ENCODE results near the gene RPL12.

The RPL12 gene

GRCh38 chr9:127424676-127424999 is 26.6 kb downstream of the RPL12 start:
- DNase-seq (ENCODE audit: insufficient read length, low spot score) = no peak

GRCh38 chr9:127423934-127424675 is 27.1 kb downstream of the RPL12 start, which contains the start of gene ZNF79:
TSS of gene ZNF79 (plus strand) at chr9:127424382. CDS start at chr9:127424788, 406 bp downstream.
- FAIRE-seq = peak; percentile 92
- TF ChIP-seq POLR2AphosphoS5 (IDR thresholded peaks at IDR 0.05; ENCODE audit: low read depth, low read length) (peak; percentile 93), SPI1 (IDR thresholded peaks at IDR 0.05; ENCODE audit: low read depth, low read length) (no peak), POU2F2 (IDR thresholded peaks at IDR 0.05; ENCODE audit: low read depth, low read length) (no peak), PAX5 (IDR thresholded peaks at IDR 0.05; ENCODE audit: insufficient read depth, low read length, severe bottlenecking) (no peak), TAF1 (IDR thresholded peaks at IDR 0.05; ENCODE audit: low read depth, low read length) (peak; percentile 57), POLR2A (IDR thresholded peaks at IDR 0.05; ENCODE audit: low read depth, low read length) (peak; percentile 89)
- peak; percentile 94 for DNase-seq (ENCODE audit: insufficient read length, low spot score)

More at GRCh38 chr9:127424676-127424999, 26.6 kb downstream of the RPL12 start:
- TF ChIP-seq POLR2A (IDR thresholded peaks at IDR 0.05; ENCODE audit: low read depth, low read length) = no peak
- no peak for TF ChIP-seq POLR2AphosphoS5 (IDR thresholded peaks at IDR 0.05; ENCODE audit: low read depth, low read length)
- TF ChIP-seq POU2F2 (IDR thresholded peaks at IDR 0.05; ENCODE audit: low read depth, low read length) = no peak
- TF ChIP-seq PAX5 (IDR thresholded peaks at IDR 0.05; ENCODE audit: insufficient read depth, low read length, severe bottlenecking) = no peak
- no peak for TF ChIP-seq TAF1 (IDR thresholded peaks at IDR 0.05; ENCODE audit: low read depth, low read length)
- TF ChIP-seq SPI1 (IDR thresholded peaks at IDR 0.05; ENCODE audit: low read depth, low read length) = no peak
- no peak for FAIRE-seq

GRCh38 chr9:127423476-127423933 is 27.7 kb downstream of the RPL12 start:
- DNase-seq (ENCODE audit: insufficient read length, low spot score) (no peak), FAIRE-seq (no peak)
- no peak for TF ChIP-seq TAF1 (IDR thresholded peaks at IDR 0.05; ENCODE audit: low read depth, low read length)

GRCh38 chr9:127422787-127423186 is 28.4 kb downstream of the RPL12 start:
- TF ChIP-seq TAF1 (IDR thresholded peaks at IDR 0.05; ENCODE audit: low read depth, low read length) (no peak), SPI1 (IDR thresholded peaks at IDR 0.05; ENCODE audit: low read depth, low read length) (no peak), POLR2AphosphoS5 (IDR thresholded peaks at IDR 0.05; ENCODE audit: low read depth, low read length) (no peak), PAX5 (IDR thresholded peaks at IDR 0.05; ENCODE audit: insufficient read depth, low read length, severe bottlenecking) (no peak), POLR2A (IDR thresholded peaks at IDR 0.05; ENCODE audit: low read depth, low read length) (no peak), POU2F2 (IDR thresholded peaks at IDR 0.05; ENCODE audit: low read depth, low read length) (no peak)
- no peak for DNase-seq (ENCODE audit: insufficient read length, low spot score)
- FAIRE-seq = no peak

- TF ChIP-seq POLR2AphosphoS5 (IDR thresholded peaks at IDR 0.05; ENCODE audit: low read depth, low read length) (no peak), PAX5 (IDR thresholded peaks at IDR 0.05; ENCODE audit: insufficient read depth, low read length, severe bottlenecking) (no peak), POU2F2 (IDR thresholded peaks at IDR 0.05; ENCODE audit: low read depth, low read length) (no peak), TAF1 (IDR thresholded peaks at IDR 0.05; ENCODE audit: low read depth, low read length) (no peak), POLR2A (IDR thresholded peaks at IDR 0.05; ENCODE audit: low read depth, low read length) (no peak), SPI1 (IDR thresholded peaks at IDR 0.05; ENCODE audit: low read depth, low read length) (no peak)
- no peak for FAIRE-seq
- DNase-seq (ENCODE audit: insufficient read length, low spot score) = no peak
These were observed 28.9 kb downstream of the RPL12 start for GRCh38 chr9:127422133-127422782.

GRCh38 chr9:127421057-127421456 is 30.1 kb downstream of the RPL12 start:
- TF ChIP-seq SPI1 (IDR thresholded peaks at IDR 0.05; ENCODE audit: low read depth, low read length) (no peak), POU2F2 (IDR thresholded peaks at IDR 0.05; ENCODE audit: low read depth, low read length) (no peak), PAX5 (IDR thresholded peaks at IDR 0.05; ENCODE audit: insufficient read depth, low read length, severe bottlenecking) (no peak), POLR2AphosphoS5 (IDR thresholded peaks at IDR 0.05; ENCODE audit: low read depth, low read length) (no peak), TAF1 (IDR thresholded peaks at IDR 0.05; ENCODE audit: low read depth, low read length) (no peak), POLR2A (IDR thresholded peaks at IDR 0.05; ENCODE audit: low read depth, low read length) (no peak)
- FAIRE-seq (no peak), DNase-seq (ENCODE audit: insufficient read length, low spot score) (no peak)

GRCh38 chr9:127419348-127419747 is 31.9 kb downstream of the RPL12 start:
- no peak for FAIRE-seq
- DNase-seq (ENCODE audit: insufficient read length, low spot score) = no peak
- TF ChIP-seq TAF1 (IDR thresholded peaks at IDR 0.05; ENCODE audit: low read depth, low read length) (no peak), POLR2A (IDR thresholded peaks at IDR 0.05; ENCODE audit: low read depth, low read length) (no peak), SPI1 (IDR thresholded peaks at IDR 0.05; ENCODE audit: low read depth, low read length) (no peak)

- FAIRE-seq (no peak), DNase-seq (ENCODE audit: insufficient read length, low spot score) (peak; percentile 53)
- TF ChIP-seq POLR2A (IDR thresholded peaks at IDR 0.05; ENCODE audit: low read depth, low read length) = no peak
- TF ChIP-seq TAF1 (IDR thresholded peaks at IDR 0.05; ENCODE audit: low read depth, low read length) = no peak
- no peak for TF ChIP-seq PAX5 (IDR thresholded peaks at IDR 0.05; ENCODE audit: insufficient read depth, low read length, severe bottlenecking)
- no peak for TF ChIP-seq POU2F2 (IDR thresholded peaks at IDR 0.05; ENCODE audit: low read depth, low read length)
- no peak for TF ChIP-seq SPI1 (IDR thresholded peaks at IDR 0.05; ENCODE audit: low read depth, low read length)
- no peak for TF ChIP-seq POLR2AphosphoS5 (IDR thresholded peaks at IDR 0.05; ENCODE audit: low read depth, low read length)
These were observed 33.2 kb downstream of the RPL12 start for GRCh38 chr9:127418037-127418471.

- FAIRE-seq = no peak
- no peak for DNase-seq (ENCODE audit: insufficient read length, low spot score)
- TF ChIP-seq SPI1 (IDR thresholded peaks at IDR 0.05; ENCODE audit: low read depth, low read length) (no peak), POLR2AphosphoS5 (IDR thresholded peaks at IDR 0.05; ENCODE audit: low read depth, low read length) (no peak), POU2F2 (IDR thresholded peaks at IDR 0.05; ENCODE audit: low read depth, low read length) (no peak), PAX5 (IDR thresholded peaks at IDR 0.05; ENCODE audit: insufficient read depth, low read length, severe bottlenecking) (no peak), POLR2A (IDR thresholded peaks at IDR 0.05; ENCODE audit: low read depth, low read length) (no peak), TAF1 (IDR thresholded peaks at IDR 0.05; ENCODE audit: low read depth, low read length) (no peak)
These were observed 33.8 kb downstream of the RPL12 start for GRCh38 chr9:127417131-127418036.
